Measurements from ENCODE around the gene LRRIQ4.

The LRRIQ4 gene

GRCh38 chr3:169780742-169781141 lies 31.9 kb upstream of the LRRIQ4 start:
- TF ChIP-seq EZH2phosphoT487 (conservative IDR thresholded peaks at IDR 0.05; ENCODE audit: low read length) (no peak), CTCF (IDR thresholded peaks at IDR 0.05; ENCODE audit: insufficient read depth, low read length, poor library complexity, severe bottlenecking) (no peak)
- H2AFZ ChIP-seq (ENCODE audit: low read depth, low read length, severe bottlenecking), result no peak overlapping the region
- no peaks in the 10 kb centered on the region for H3K27me3 ChIP-seq (ENCODE audit: low read length)
- no peaks in the 10 kb centered on the region for H3K9me2 ChIP-seq (replicated peaks; ENCODE audit: insufficient read depth, low read length)
- H3K4me3 ChIP-seq (ENCODE audit: insufficient read depth, low read length, poor library complexity, severe bottlenecking), result no peak overlapping the region
- H3K9me3 ChIP-seq (ENCODE audit: insufficient read depth, low read length), result no peaks in the 10 kb centered on the region
- H3F3A ChIP-seq (ENCODE audit: insufficient read depth), result peaks cover 10% of the 10 kb centered on the region; the same call in 1 of the 2 replicates
- H3K27ac ChIP-seq (ENCODE audit: low read depth, low read length), result no peak overlapping the region
- peaks cover 71% of the 10 kb centered on the region for H3K36me3 ChIP-seq (ENCODE audit: low read length)
- no peaks in the 10 kb centered on the region for H4K20me1 ChIP-seq (ENCODE audit: low read depth, low read length)
- H3K79me2 ChIP-seq (ENCODE audit: insufficient read depth, low read length), result peaks cover 20% of the 10 kb centered on the region
- H3K9ac ChIP-seq (ENCODE audit: low read length), result no peak overlapping the region
- H3K4me2 ChIP-seq (ENCODE audit: low read depth, low read length, poor library complexity, severe bottlenecking), result no peak overlapping the region

- Histone ChIP-seq H3K27ac (ENCODE audit: low read depth, low read length) (no peak overlapping the region), H3K9me2 (replicated peaks; ENCODE audit: insufficient read depth, low read length) (no peaks in the 10 kb centered on the region), H3K36me3 (ENCODE audit: low read length) (peaks cover 71% of the 10 kb centered on the region), H3K9ac (ENCODE audit: low read length) (no peak overlapping the region), H3F3A (ENCODE audit: insufficient read depth) (peaks cover 11% of the 10 kb centered on the region; the same call in 1 of the 2 replicates), H3K4me3 (ENCODE audit: insufficient read depth, low read length, poor library complexity, severe bottlenecking) (no peak overlapping the region), H3K4me2 (ENCODE audit: low read depth, low read length, poor library complexity, severe bottlenecking) (no peak overlapping the region), H2AFZ (ENCODE audit: low read depth, low read length, severe bottlenecking) (no peak overlapping the region), H3K79me2 (ENCODE audit: insufficient read depth, low read length) (peaks cover 14% of the 10 kb centered on the region), H3K27me3 (ENCODE audit: low read length) (no peaks in the 10 kb centered on the region), H4K20me1 (ENCODE audit: low read depth, low read length) (no peaks in the 10 kb centered on the region), H3K9me3 (ENCODE audit: insufficient read depth, low read length) (no peaks in the 10 kb centered on the region)
- TF ChIP-seq CTCF (IDR thresholded peaks at IDR 0.05; ENCODE audit: insufficient read depth, low read length, poor library complexity, severe bottlenecking), result no peak
- TF ChIP-seq EZH2phosphoT487 (conservative IDR thresholded peaks at IDR 0.05; ENCODE audit: low read length), result no peak
Measured at GRCh38 chr3:169781209-169781855, 31.3 kb upstream of the LRRIQ4 start.

- no peaks in the 10 kb centered on the region for H3K79me2 ChIP-seq (ENCODE audit: insufficient read depth, low read length)
- peaks cover 68% of the 10 kb centered on the region for H3K36me3 ChIP-seq (ENCODE audit: low read length)
- H2AFZ ChIP-seq (ENCODE audit: low read depth, low read length, severe bottlenecking), result no peak overlapping the region
- H3K27me3 ChIP-seq (ENCODE audit: low read length), result no peaks in the 10 kb centered on the region
- H3K9ac ChIP-seq (ENCODE audit: low read length), result no peak overlapping the region
- no peaks in the 10 kb centered on the region for H3K9me2 ChIP-seq (replicated peaks; ENCODE audit: insufficient read depth, low read length)
- H3K27ac ChIP-seq (ENCODE audit: low read depth, low read length), result no peak overlapping the region
- H4K20me1 ChIP-seq (ENCODE audit: low read depth, low read length), result no peaks in the 10 kb centered on the region
- no peak overlapping the region for H3K4me2 ChIP-seq (ENCODE audit: low read depth, low read length, poor library complexity, severe bottlenecking)
- TF ChIP-seq CTCF (IDR thresholded peaks at IDR 0.05; ENCODE audit: insufficient read depth, low read length, poor library complexity, severe bottlenecking), result no peak
- no peak for TF ChIP-seq EZH2phosphoT487 (conservative IDR thresholded peaks at IDR 0.05; ENCODE audit: low read length)
- H3K4me3 ChIP-seq (ENCODE audit: insufficient read depth, low read length, poor library complexity, severe bottlenecking), result no peak overlapping the region
- H3K9me3 ChIP-seq (ENCODE audit: insufficient read depth, low read length), result no peaks in the 10 kb centered on the region
- peaks cover 7% of the 10 kb centered on the region; the same call in 1 of the 2 replicates for H3F3A ChIP-seq (ENCODE audit: insufficient read depth)
Measured at GRCh38 chr3:169787120-169787519, 25.6 kb upstream of the LRRIQ4 start.
